ENCODE results near the gene LAMP1. TPM values are rescaled to one million over a fixed set of nuclear protein-coding genes. Genes with fewer than 3 reads are reported as not detected.
A peak's percentile ranks its signal among the peaks of the same experiment; 100 is the strongest.

The LAMP1 gene
- total and polyA plus RNA-seq, 2 of the 4 experiments (the other 2 are of a cell fraction) = 60.6 to 229 TPM

GRCh38 chr13:113299951-113300350, 2.9 kb downstream of the LAMP1 start:
- TF ChIP-seq RAD21 (IDR thresholded peaks at IDR 0.05; ENCODE audit: low read length) (no peak), CEBPB (IDR thresholded peaks at IDR 0.05; ENCODE audit: low read depth, low read length) (peak; percentile 97)
- Histone ChIP-seq H3K56ac (ENCODE audit: extremely low read depth, insufficient read depth, low read length) (no peak overlapping the region), H4K8ac (ENCODE audit: low read depth in 2 of 2, low read length in 2 of 2) (no peak overlapping the region), H2BK15ac (ENCODE audit: low read depth, low read length) (no peak overlapping the region), H2AFZ (replicated peaks; ENCODE audit: low read length, poor library complexity) (no peak overlapping the region), H3K9me1 (ENCODE audit: insufficient read depth, low read length) (peaks cover 11% of the 10 kb centered on the region; the same call in 1 of the 2 replicates), H3K27ac (ENCODE audit: insufficient read depth, low read length) (no peak overlapping the region), H2AK5ac (ENCODE audit: low read depth, low read length) (no peak overlapping the region), H4K5ac (ENCODE audit: low read depth, low read length) (no peak overlapping the region), H3K4ac (ENCODE audit: low read depth, low read length) (no peak overlapping the region), H3K79me1 (ENCODE audit: low read depth in 1 of 2, low read length in 2 of 2) (peaks cover 17 to 62% of the 10 kb centered on the region in 2 experiments; a peak in 3 of 4 replicates), H3K4me1 (ENCODE audit: control insufficient read depth, insufficient read depth, low read length) (peaks cover 7% of the 10 kb centered on the region), H3K9ac (ENCODE audit: low read depth, low read length) (no peak overlapping the region), H3K36me3 (ENCODE audit: control insufficient read depth, insufficient read depth, low read length) (peaks cover 4% of the 10 kb centered on the region; the same call in 1 of the 2 replicates), H3K18ac (ENCODE audit: low read depth, low read length) (no peak overlapping the region), H2BK5ac (ENCODE audit: low read depth, low read length, poor library complexity, severe bottlenecking) (no peak overlapping the region), H4K20me1 (ENCODE audit: insufficient read depth, low read length) (peaks cover 67% of the 10 kb centered on the region), H3K27me3 (ENCODE audit: control insufficient read depth, insufficient read depth, low read length) (no peaks in the 10 kb centered on the region), H4K91ac (ENCODE audit: insufficient read depth, low read depth, low read length) (no peak overlapping the region), H2BK120ac (ENCODE audit: low read depth, low read length) (no peak overlapping the region), H2AK9ac (replicated peaks; ENCODE audit: low read depth, low read length, poor library complexity) (no peak overlapping the region), H3K23ac (ENCODE audit: low read depth, low read length) (no peak overlapping the region), H3K4me2 (ENCODE audit: low read depth, low read length) (no peak overlapping the region), H3K14ac (replicated peaks; ENCODE audit: low read depth, low read length) (no peak overlapping the region), H3K9me3 (ENCODE audit: control insufficient read depth, insufficient read depth, low read length) (no peaks in the 10 kb centered on the region), H2BK20ac (ENCODE audit: low read depth, low read length) (no peak overlapping the region), H3K4me3 (ENCODE audit: insufficient read depth, low read depth, low read length) (no peak overlapping the region)
- in situ Hi-C loops (cut with MboI; ENCODE audit: low sequenced_read_pairs) = no loop called here
- CTCF ChIA-PET = no interaction called here
- POLR2A ChIA-PET (ENCODE audit: unreplicated experiment) = no interaction called here
- DNase-seq (no peak), ATAC-seq (ENCODE audit: low read depth) (no peak)
- dilution Hi-C loops (cut with HindIII; ENCODE audit: low sequenced_read_pairs, unreplicated experiment) = no loop called here
- intact Hi-C loops (cut with micrococcal nuclease) = no loop called here
- 100% methylated on average over 3 of the region's 7 CpGs; no CpG with 5 or more reads in 1 of the 2 experiments for WGBS, 2 experiments (ENCODE audit: extremely low coverage in 2 of 2, insufficient read length in 1 of 2)
- BruUV-seq (replicated peaks) = no TSS peak
